ENCODE measurements around the gene AOPEP. TPM values are rescaled to one million over a fixed set of nuclear protein-coding genes. Genes with fewer than 3 reads are reported as not detected.

Gene AOPEP
- total RNA-seq, 1 donor from 2014 or later: 79.7 TPM

DNA sequence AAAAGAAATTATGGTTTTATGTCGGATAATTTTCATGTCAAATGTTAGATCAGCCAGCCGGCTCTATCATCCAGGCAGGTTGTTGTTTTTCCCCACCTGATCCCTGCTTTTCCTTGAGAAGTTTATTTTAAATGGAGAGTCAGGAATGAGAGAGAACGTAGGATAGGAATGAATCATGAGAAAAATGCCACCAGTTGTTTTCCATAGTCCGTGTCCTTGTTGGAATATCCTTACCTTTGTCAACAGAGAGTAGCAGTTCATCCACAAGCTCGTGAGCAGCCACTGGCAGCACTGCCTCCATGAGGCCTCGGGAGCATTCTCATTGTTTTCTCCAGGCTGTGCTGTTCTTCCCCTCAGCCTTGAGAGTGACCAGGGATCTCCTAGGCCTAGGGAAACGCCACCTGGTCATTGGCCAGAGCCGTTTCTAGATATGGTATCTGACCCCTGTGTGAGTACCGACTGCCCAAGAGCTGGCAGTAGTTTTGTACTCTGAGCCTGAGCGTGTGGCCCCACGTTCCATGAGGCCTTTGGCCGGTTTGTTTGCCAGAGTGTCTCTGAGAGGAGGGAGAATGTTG is 297.7 kb downstream of the AOPEP start:
- DNase-seq (no peak), ATAC-seq (peak; percentile 5)
- Histone ChIP-seq H3K27me3 (no peaks in the 10 kb centered on the region), H3K4me1 (peaks cover 72% of the 10 kb centered on the region), H3K4me3 (no peak overlapping the region), H3K27ac (peak overlapping the region; percentile 70), H3K36me3 (peaks cover 15% of the 10 kb centered on the region), H3K9me3 (no peaks in the 10 kb centered on the region)
- TF ChIP-seq, protein P1, sequence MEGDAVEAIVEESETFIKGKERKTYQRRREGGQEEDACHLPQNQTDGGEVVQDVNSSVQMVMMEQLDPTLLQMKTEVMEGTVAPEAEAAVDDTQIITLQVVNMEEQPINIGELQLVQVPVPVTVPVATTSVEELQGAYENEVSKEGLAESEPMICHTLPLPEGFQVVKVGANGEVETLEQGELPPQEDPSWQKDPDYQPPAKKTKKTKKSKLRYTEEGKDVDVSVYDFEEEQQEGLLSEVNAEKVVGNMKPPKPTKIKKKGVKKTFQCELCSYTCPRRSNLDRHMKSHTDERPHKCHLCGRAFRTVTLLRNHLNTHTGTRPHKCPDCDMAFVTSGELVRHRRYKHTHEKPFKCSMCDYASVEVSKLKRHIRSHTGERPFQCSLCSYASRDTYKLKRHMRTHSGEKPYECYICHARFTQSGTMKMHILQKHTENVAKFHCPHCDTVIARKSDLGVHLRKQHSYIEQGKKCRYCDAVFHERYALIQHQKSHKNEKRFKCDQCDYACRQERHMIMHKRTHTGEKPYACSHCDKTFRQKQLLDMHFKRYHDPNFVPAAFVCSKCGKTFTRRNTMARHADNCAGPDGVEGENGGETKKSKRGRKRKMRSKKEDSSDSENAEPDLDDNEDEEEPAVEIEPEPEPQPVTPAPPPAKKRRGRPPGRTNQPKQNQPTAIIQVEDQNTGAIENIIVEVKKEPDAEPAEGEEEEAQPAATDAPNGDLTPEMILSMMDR (IDR thresholded peaks at IDR 0.05): no peak
- intact Hi-C loops (cut with DNase I): no loop called here

- Histone ChIP-seq H3K4me1 (peaks cover 78% of the 10 kb centered on the region), H3K36me3 (peaks cover 3% of the 10 kb centered on the region), H3K9me3 (no peaks in the 10 kb centered on the region), H3K27me3 (no peaks in the 10 kb centered on the region), H3K4me3 (no peak overlapping the region), H3K27ac (peak overlapping the region; percentile 55)
- peak; percentile 73 for DNase-seq
- TF ChIP-seq, protein P1 (IDR thresholded peaks at IDR 0.05): peak; percentile 50
- peak; percentile 87 for ATAC-seq
- intact Hi-C loops (cut with DNase I): no loop called here
Observed at GRCh38 chr9:95025213-95026147, 299.0 kb downstream of the AOPEP start.

GRCh38 chr9:95026148-95026524 is 299.6 kb downstream of the AOPEP start:
- H3K36me3 ChIP-seq: no peaks in the 10 kb centered on the region
- peak overlapping the region; percentile 55 for H3K27ac ChIP-seq
- H3K27me3 ChIP-seq: no peaks in the 10 kb centered on the region
- no peaks in the 10 kb centered on the region for H3K9me3 ChIP-seq
- TF ChIP-seq, protein P1 (IDR thresholded peaks at IDR 0.05): no peak
- H3K4me3 ChIP-seq: no peak overlapping the region
- DNase-seq (no peak), ATAC-seq (no peak)
- intact Hi-C loops (cut with DNase I): no loop called here
- peaks cover 83% of the 10 kb centered on the region for H3K4me1 ChIP-seq

GRCh38 chr9:95027914-95028852 is 301.7 kb downstream of the AOPEP start:
- Histone ChIP-seq H3K9me3 (no peaks in the 10 kb centered on the region), H3K4me3 (no peak overlapping the region), H3K27ac (peak overlapping the region; percentile 38), H3K27me3 (no peaks in the 10 kb centered on the region), H3K36me3 (no peaks in the 10 kb centered on the region), H3K4me1 (peaks cover 90% of the 10 kb centered on the region)
- intact Hi-C loops (cut with DNase I): no loop called here
- DNase-seq (no peak), ATAC-seq (peak; percentile 64)
- TF ChIP-seq, protein P1 (IDR thresholded peaks at IDR 0.05): no peak

- Histone ChIP-seq H3K27me3 (no peaks in the 10 kb centered on the region), H3K27ac (peak overlapping the region; percentile 45), H3K36me3 (no peaks in the 10 kb centered on the region), H3K4me1 (peaks cover 86% of the 10 kb centered on the region), H3K9me3 (no peaks in the 10 kb centered on the region), H3K4me3 (no peak overlapping the region)
- TF ChIP-seq, protein P1 (IDR thresholded peaks at IDR 0.05): no peak
- ATAC-seq (no peak), DNase-seq (no peak)
- intact Hi-C loops (cut with DNase I): no loop called here
Observed at GRCh38 chr9:95028853-95029219, 302.3 kb downstream of the AOPEP start.

All from upper lobe of right lung (tissue), 1 donor.